Stimulated activated CD4-positive, alpha-beta T cell treated with anti-CD3 and anti-CD28 coated beads, TNF-alpha, amount 100 ng/mL, for 24 hours (primary cell): ENCODE data around the gene LRRC75B.
"Not testable (repeated sequence)": the region's sequence is repeated elsewhere in the genome, so short reads cannot be mapped to it uniquely, and the experiment has no call there.

Source experiments
- DNase-seq, 3 experiments: peaks; one replicate each; pipeline ENCODE4 v3.0.0-alpha.2; 2020; ENCODE audit warnings: low read depth in 3 of 3

LRRC75B gene

DNA sequence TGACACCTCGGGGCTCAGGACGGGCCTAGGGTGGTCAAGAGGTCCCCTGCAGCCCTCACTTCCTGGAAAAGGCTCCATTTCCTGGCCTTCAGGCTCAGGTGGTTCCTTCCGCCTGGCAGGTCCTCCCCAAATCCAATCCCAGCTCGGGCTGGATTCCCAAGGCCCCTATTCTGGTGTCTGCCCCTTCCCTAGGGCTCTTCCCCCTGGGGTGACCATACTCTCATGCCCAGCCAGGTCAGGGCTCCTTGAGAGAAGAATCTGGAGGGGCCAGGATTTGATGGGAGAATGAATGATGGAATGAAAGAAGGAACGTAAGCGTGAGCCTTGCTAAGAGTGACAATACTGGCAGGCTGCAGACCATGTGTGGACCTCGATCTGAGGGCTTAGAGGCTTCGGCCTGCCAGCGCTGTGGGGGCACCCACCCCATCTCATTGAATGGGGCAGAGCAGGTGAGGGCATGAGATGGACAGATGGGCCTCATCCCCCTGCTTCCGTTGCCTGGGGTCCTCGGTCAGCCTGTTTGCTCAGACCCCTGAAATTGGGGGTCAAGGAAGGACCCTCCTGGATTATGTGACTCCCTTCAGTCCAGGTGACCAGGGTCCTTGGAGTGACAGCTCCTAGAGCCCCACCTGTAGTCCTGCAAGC lies 9.4 kb upstream of the LRRC75B start:
- DNase-seq, result not testable (repeated sequence)

DNA sequence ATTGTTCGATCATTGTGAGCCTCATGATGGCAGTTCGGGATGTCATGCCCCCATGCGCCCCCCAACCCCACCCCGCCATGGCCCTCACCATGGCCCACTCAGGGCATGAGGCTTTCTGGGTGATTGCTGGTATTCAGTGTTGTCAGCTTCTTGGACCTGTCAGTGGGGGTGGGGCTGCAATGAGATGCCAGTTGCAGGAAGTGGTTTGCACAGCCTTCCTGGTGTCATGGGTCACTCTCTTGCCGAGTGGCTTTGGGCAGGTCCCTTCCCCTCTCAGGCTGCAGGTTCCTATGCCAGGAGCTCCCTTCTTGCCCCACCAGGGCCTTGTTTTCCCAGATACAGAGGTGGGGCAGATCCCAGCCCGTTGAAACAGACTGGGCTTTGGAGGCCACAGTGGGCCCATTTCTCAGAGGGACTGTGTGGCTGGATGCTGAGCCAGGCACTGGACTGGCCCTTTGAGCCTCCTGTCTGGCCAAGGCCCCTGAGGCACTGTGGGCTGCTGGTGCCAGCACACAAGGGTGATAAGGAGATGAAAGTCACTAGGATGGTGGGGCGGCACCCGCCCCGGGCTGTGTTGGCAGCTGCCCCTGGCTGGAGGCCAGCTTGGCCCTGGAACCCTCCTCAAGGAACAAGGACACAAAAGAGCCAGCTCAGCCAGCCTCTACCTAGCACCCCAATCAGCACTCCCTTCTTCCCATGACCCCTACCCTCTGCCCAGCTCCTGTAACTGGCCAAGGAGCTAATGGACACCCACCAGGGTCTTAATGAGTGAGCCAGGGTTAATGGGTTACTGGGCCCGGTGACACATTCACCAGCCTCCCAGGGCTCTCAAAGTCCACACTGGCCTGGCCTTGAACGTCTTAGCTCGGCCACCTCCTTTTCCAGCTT lies 8.6 kb upstream of the LRRC75B start:
- no peak for DNase-seq

DNA sequence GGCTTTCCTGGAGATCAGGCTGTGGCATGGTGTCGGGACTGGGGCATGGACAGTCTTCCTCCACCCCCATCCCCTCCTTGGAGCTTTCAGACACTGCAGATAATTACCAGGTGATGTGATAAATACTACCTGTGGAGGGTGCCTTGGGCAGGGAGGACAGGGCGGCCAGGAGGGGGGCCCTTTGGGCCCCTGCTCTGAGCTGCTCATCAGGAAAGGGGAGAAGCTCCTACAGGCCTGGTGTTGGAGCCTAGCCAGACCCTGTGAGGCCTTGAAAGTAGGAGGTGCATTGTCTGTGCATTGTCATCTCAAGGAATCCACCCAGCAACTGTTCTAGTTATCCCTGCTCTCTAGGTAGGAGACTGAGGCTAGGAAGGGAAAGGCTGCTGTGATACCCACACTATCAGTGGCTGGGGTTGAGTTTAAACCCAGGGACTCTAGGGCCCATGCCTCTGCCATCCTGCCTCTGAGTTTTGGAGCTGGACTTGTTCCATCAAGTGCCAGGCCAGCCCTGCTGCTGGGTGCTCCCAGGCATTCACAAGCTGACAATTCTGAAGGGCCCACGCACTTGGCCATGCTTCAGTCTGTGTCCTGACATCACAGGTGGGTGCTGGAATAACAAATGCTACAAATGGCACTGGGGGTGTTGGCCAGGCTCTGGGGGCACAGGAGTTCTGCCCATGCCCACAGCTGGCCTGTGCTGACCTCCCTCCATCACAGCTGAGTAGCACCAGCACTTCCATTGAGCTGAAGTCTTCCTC lies 7.3 kb upstream of the LRRC75B start:
- not testable (repeated sequence) for DNase-seq

DNA sequence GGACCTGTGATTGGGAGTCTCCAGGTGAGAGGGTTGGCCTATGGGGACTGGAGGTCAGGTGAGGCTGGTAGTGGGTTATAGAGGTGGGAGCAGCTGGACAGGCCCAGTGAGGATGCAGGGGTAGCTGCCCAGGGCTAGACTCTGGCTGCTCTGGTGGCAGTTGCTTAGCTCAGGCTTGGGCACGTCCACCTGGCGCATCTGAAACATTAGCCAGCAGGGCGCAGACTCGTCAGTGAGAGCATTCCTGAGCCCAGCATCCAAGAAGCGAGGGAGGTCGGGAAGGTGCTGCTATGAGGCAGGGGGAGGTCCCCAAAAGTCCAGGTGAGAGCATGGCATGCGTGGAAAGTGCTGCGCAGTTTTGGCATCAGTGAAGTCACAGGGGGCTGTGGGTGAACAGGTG lies 6.6 kb upstream of the LRRC75B start:
- DNase-seq, result no peak

DNA sequence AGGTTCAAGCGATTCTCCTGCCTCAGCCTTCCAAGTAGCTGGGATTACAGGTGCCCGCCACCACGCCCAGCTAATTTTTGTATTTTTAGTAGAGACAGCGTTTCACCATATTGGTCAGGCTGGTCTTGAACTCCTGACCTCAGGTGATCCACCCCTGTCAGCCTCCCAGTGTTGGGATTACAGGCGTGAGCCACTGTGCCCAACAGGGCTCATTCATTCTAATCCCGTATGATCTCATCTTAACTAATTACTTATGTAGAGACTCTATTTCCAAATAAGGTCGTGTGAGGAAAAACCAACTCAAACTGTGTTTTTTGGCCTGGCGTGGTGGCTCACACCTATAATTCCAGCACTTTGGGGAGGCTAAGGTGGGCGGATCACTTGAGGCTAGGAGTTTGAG lies 4.2 kb upstream of the LRRC75B start:
- DNase-seq, result not testable (repeated sequence)

DNA sequence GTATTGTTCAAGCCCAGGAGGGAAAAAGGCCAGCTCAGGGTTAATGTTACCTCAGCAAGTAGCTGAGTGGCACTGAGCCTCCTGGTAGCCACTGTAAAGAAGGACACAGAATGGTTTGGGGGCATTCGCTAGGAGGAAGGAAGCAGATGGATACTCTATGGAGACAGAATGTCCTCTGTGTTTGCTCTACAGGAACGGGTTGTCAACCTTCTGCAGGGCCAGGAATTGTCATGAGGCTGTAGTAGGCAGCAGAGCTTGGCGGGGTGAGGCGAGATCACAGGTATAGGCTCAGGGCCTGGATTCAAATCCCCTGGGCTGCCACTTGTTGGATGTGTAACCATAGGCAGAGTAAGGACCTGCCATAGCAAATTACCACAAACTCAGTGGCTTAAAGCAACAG lies 3.0 kb upstream of the LRRC75B start:
- DNase-seq, result no peak

DNA sequence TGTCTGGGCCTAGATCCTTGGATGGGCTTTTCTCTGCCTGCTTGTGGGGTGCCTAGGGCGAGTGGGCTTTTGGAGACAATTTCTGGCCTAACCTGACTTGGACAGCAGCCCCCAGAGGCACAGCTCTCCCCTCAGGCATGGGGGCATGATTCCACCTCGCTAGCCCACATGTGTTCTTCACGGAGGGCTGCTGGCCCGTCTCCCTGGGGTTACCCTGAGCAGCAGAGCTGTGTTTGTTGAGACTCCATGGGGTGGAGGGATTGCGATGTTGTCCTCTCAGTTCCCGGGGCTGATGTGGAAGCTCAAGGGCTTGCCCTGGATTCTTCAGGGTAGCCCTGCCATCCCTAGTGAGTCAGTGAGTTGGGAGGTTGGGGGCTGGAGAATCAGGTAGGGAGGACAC lies 2.4 kb upstream of the LRRC75B start:
- no peak for DNase-seq

DNA sequence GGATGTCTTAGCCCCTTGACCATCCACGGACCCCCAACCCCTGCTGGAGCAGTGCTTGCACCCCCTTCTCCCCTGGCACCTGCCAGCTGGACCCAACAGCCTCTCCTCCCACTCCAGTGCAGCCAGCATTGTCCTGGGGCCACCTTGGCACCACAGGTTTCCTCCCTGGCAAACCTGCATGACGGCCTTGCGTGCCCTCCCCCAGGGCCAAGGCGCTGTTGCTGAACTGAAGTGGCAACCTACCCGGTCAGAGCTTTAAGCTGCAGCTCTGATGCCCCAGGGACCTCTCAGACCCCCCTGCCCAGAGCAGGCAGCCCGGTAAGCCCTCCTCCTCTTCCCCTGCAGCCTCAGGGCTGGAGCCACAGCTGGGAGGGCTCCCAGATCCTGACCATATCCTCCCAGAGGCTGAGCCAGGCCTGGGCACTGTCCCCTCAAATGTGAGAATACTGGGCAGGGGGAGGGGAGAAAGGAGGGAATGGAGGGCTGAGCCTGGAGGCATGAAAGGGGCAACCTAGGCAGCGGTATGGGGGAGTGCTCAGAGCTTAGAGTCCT lies 1.8 kb upstream of the LRRC75B start:
- no peak for DNase-seq

DNA sequence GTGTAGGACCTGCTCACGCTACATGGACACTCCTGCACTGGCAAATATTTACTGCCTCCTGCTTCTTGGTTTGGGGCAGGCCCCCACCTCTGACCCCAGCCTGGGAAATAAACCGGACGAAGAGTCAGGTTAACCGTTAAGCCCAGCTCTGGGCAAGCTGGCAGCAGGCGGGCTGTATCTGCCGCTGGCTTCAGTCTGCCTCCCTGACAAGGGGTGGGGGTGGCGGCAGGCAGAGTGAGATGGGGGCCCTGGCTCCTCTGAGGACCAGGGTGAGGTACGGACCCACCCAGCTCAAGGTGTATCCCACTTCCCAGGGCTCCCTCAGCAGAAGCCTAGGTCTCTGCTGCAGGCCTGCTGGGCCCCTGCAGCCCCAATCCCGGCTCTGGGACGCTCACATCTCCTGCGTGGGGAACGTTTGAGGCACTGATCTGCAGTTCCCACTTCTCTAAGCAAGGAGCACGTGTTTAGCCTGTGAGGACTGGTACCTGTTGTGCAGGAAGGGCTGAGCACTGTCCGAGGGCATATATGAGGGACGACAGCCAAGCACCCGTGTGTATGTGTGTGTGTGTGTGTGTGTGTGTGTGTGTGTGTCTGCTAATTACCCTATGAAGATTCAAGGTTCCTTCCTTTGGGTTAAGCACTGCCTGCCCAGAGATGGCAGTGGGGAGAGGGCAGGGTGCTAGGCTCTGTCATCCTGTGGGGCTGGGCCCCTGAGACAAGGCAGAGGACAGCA lies 1.1 kb upstream of the LRRC75B start:
- DNase-seq, result no peak

DNA sequence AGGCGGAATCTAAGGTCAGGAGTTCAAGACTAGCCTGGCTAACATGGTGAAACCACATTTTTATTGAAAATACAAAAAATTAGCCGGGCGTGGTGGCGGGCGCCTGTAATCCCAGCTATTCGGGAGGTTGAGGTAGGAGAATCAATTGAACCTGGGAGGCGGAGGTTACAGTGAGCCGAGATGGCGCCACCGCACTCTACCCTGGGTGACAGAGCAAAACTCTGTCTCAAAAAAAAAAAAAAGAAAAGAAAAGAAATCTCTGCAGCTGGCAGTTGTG lies 624 bp upstream of the LRRC75B start:
- DNase-seq, result not testable (repeated sequence)

DNA sequence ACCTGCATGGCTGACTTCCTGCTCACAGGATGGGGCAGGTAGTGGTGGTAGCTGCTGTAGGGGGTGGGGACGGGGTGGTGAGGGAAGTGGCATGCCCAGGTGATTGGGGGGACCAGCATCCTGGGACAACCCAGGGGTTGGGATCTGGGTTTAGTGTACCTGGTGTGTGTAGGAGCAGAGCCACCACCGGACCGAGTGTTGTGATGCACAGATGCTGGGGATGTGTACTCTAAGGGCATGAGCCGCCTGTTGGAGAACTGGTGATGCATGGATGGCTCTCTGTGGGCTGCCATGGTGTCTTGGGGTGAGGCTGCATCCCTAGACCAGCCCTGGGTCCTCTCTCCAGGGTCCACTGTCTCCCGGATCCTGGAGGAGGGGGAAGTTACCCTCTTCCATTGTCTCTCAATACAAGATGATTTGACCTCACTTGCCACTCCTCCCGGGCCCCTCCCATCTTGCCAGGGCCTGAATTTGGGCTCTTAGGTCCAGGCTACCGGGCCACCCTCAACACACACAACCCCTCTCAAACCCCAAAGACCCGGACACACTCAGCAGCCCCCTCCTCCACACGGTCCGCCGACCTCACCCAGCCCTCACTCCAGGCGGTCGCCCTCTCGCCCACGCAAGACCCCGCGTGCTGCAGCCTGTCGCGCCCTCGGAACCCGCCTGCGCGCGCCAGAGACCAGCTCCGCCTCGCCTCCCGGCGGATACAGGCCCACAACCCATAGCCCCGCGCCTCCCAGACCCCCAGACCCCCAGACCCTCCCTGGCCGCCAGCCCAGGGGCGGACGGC lies 619 bp downstream of the LRRC75B start:
- no peak for DNase-seq

DNA sequence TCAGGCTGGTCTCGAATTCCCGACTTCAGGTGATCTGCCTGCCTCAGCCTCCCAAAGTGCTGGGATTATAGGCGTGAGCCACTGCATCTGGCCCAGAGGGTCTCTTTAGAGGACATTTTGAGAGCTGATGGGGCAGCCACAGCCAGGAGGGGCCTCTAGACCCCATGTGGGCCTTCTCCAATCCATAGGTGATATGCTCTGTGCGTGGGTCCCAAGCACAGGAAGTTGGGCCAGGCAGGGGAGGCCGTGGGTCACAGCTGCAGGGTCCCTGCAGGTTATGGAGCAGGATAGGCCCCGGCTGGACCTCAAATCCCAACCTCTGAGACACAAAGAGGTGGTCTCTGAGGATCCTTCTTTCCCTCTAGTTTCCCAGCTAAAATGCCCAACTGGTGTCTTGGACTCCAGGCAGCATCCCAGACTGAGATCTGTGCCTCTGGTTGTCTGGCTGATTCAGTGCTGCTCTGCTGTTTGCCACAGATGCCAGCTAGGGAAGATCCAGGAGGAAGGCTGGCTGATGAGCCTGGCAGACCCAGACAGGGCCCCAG lies 1.5 kb downstream of the LRRC75B start:
- no peak for DNase-seq

DNA sequence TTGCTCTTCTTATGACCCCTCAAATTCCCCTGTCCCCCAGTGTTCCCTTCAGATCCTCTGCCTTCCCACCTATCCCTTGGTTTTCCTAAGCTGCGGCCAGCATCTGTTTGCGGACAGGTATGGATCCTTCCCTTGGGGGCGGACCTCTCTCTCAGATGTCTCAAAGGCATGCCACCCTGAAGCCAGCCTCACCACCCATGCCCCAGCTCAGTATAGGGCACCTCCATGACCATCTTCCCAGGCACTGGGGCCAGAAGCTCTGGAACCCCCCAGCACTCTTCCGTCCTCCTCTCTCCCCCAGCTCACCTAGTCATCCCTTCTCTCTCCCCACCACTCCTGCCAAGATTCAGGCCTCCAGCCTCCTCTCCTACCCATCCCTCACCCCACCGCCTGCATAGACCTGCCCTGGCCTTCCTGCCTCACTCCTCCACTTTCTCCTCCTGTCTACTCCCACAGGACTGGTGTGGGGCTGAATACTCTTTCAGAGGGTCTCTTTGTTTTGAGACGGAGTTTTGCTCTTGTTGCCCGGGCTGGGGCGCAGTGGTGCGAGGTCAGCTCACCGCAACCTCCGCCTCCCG lies 2.2 kb downstream of the LRRC75B start:
- DNase-seq, result no peak

DNA sequence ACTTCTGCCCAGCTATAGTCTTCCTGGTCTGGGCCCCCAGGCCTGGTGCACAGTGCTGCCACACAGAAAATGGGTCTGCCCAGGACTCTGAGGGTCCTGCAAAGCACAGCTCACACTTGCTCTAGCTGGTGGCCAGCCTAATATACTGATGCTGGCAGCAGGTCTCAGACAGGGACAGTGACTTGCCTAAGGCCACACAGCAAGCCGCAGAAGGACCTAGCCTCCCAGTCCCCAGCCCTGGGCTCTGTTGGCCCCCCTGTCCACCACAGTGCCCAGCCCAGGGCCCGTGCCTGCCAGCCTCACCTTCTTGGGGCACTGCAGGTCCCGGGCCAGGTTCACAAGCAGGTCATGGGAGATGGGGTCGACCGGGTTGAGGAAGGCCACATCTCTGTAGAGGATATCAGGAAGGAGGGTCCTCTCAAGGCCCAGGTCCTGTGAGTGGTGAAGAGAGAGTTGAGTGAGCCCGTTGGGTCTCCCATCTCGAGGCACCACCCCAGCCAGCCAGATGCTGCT lies 3.3 kb downstream of the LRRC75B start:
- DNase-seq, result no peak

DNA sequence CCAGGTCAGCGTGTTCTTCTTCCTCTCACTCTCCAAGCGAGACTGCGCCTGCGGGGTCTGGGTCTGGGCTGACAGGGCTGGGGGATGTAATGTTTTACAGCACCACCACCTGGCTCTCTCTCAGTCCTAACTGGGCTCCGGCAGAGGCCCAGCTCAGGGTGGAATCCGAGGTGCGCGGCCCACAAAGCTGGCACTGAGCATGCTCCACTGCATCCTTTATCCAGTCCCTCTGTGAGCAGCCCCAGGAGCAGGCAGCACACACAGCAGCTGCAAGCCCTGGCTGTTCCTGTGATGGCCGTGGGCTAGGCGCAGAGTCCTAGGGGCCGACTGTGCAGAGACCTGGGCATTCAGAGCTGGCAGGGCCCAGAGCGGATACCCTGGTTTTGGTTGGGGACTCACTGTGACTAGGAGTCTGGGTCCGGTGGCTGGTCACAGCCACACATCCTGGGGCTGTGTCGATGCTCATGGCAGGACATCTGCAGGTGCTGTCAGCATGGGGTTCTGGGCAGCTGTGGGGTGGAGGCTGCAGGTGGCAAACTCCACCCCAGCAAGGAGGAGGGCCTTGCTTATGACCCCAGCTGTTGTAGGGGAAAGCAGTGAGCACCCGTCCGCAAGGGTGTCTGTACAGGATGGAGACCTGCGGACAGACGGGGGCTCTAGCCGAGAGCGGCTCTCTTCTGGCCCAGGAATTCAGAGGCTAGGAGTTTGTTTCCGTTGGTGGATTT lies 4.0 kb downstream of the LRRC75B start:
- DNase-seq, result no peak

DNA sequence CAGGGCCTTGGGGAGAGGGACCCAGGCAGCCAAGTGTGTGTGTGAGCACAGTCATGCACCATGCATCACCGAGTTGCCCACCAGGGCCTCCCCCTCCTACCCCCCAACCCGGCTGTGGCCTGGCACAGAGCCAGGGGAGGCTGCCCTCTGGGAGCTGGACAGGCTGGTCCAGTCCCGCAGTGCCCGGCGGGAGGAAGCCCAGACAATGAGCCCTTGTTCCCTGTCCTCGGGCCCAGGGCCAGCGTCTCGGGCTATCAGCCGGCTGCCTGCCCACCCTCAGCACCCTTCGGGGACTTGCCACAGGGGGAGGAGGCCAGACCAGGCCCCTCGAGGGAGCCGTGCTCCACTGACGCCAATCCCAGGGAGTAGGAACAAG lies 4.5 kb downstream of the LRRC75B start:
- no peak for DNase-seq

DNA sequence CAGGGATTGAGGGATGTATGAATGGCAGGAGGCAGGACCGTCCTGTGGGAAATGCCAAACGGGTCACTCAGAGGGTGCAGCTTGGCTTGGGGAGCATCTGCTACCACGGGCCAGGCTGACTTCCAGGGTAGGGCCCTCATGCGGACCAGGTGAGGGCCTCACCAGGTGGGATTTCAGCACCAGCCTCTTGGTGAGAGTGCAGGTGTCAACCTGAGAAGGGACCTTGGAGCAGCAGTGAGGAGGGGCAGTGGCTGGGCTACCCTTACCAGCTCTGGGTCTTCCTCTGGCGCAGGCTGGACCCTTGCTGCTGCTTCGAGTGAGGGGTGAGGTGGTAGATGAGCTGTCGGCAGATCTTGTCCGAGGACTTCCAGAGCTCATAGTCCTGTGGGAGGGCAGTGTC lies 4.9 kb downstream of the LRRC75B start:
- DNase-seq, result no peak

DNA sequence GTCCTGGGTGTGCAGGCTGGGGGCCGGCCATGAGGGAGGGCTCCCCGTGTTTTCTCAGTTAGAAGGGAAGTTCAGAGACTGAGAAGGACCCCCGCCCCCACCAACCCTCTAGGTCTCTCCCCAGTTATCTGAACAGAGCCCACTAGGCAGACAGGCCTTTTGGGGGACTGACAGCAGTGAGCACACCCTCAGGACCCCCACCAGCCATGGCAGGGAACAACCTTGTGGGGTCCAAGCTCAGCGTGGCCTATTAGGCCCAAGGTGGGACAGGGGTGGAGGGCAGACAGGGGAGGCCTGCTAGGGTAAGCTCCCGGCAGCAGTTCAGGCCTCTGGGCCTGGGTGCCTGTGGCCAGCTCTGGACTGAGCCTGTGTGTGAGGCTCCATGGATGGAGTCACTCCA lies 5.6 kb downstream of the LRRC75B start:
- no peak for DNase-seq

DNA sequence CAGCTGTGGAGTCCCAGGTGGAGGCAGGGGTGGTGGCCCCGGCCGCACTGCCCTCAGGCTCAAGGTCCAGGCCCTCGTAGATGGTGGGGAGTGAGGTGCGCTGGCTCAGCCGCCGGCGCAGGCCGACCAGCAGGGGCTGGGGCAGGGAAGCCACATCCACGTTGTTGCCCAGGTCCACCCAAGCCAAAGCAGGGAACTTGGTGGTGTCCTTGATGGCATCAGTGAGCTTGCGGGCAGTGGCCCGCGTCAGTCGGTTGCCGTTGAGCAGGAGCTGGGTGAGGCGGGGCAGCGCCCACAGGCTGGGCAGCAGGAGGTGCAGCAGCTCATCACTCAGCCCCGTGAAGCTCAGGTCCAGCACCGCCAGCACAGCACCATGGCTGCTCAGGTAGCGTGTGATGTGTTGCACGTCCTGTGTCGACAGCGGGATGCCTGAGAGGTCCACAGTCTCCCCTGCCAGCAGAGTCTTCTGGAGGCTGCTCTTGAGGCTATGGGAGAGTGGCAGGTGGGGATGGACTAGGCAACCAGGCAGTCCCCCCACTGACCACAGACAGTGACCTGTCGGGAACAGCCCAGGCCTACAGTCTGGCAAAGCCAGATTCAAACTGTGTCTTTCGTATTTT lies 6.8 kb downstream of the LRRC75B start:
- DNase-seq, result no peak
